GM19438 (cell line): ENCODE results near the gene GBP5.

ENCODE experiments used
- ATAC-seq: cut with Tn5 transposase; IDR thresholded peaks from one replicate; pipeline ENCODE4 v1.9.1; 2021; ENCODE audit warnings: low read depth; ENCODE audit not compliant: unreplicated experiment

GBP5 gene, protein sequence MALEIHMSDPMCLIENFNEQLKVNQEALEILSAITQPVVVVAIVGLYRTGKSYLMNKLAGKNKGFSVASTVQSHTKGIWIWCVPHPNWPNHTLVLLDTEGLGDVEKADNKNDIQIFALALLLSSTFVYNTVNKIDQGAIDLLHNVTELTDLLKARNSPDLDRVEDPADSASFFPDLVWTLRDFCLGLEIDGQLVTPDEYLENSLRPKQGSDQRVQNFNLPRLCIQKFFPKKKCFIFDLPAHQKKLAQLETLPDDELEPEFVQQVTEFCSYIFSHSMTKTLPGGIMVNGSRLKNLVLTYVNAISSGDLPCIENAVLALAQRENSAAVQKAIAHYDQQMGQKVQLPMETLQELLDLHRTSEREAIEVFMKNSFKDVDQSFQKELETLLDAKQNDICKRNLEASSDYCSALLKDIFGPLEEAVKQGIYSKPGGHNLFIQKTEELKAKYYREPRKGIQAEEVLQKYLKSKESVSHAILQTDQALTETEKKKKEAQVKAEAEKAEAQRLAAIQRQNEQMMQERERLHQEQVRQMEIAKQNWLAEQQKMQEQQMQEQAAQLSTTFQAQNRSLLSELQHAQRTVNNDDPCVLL

DNA sequence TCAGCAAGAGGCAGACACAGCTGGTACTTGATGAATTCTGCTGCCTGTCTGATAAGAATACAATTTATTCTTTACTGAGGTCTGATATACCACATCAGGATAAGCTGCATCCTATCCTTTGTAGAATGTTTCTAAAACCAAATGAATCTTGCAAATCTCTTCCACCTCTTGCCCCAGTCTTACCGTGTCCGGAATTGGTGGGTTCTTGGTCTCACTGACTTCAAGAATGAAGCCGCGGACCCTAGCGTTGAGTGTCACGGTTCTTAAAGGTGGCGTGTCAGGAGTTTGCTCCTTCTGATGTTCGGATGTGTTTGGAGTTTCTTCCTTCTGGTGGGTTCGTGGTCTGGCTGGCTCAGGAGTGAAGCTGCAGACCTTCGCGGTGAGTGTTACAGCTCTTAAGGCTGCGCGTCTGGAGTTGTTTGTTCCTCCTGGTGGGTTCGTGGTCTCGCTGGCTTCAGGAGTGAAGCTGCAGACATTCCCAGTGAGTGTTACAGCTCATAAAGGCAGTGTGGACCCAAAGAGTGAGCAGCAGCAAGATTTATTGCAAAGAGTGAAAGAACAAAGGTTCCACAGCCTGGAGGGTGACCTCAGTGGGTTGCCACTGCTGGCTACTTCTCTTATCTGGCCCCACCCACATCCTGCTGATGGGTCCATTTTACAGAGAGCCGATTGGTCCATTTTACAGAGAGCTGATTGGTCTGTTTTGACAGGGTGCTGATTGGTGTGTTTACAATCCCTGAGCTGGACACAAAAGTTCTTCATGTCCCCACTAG, at the start of gene GBP5:
GBP5 (minus strand) TSS at position 592 of the 773 bp plus-strand sequence. CDS start 3,305 bp downstream, outside the sequence.
- peak; percentile 76 for ATAC-seq

DNA sequence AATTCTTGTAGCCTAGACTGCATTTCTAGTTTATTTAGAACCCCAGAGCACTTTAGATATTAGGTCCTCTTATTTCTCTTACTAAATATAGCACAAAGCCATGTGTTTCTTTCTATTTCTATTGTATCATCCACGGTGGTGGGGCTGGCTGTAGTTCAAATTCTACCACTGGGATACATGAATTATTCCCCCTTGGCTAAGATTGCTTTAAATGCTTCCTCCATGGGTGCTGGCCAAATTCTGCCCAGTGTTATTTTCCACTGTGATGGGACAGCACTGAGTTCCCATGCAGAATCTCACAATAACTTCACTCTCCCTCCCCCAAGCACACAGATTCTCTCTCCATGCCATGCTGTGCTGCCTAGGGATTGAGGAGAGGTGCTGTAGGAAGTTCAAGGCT, 49.7 kb upstream of the GBP5 start:
- no peak for ATAC-seq

DNA sequence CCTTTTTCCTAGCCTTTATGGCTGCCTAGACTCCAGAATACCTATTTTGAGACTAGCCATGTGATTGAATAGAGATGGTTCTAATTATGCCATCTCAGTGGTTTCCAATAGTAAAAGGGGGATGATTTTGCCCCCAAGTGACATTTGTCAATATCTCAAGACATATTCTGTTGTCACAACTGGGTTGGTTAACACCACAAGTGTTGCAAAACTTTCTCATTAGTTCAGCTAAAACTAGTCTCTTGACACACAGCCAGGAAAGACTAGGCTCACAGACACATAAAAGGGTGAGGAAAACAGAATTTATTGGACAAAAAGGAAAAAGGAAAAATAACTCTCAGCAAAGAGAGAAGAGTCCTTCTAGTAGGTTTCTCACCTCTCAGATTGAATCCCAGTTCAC, 39.9 kb upstream of the GBP5 start:
- ATAC-seq: no peak

DNA sequence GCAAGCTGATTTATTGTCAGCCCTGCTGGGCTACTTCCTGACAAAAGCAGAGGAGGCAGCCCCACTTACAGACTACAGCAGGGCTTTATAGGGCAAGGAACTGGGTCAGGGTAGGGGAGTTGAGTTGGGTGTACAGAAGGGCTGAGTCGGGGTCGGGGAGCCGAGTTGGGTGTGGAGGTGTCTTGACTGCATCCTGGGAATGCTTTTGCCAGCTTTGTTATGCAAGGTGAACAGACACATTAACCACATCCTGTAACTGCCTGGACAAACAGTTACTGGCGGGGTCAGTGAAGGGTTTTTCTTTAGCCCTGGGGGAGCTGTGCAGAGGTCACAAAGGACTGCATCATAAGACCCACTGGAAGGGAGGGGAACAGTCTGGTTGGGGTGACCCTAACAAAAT, 39.1 kb upstream of the GBP5 start:
- no peak for ATAC-seq

DNA sequence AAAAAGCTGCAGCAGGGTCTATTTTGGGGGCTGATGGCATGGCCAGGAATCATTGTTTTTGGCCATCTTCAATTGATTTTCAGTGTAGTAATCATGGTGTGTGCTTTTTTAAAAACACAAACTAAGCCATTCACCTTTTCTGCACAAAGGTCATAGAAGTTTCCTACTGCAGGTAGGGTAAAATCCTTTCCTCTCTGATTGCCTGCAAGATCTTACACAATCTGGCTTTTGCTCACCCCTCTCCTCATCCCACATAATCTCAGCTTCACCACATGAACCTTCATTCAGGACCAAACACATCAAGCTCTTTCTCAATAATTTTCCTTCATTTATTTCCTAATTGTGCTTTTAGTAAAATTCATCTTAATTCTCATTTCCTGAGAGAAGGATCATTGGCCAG, 38.3 kb upstream of the GBP5 start:
- ATAC-seq: peak; percentile 10

DNA sequence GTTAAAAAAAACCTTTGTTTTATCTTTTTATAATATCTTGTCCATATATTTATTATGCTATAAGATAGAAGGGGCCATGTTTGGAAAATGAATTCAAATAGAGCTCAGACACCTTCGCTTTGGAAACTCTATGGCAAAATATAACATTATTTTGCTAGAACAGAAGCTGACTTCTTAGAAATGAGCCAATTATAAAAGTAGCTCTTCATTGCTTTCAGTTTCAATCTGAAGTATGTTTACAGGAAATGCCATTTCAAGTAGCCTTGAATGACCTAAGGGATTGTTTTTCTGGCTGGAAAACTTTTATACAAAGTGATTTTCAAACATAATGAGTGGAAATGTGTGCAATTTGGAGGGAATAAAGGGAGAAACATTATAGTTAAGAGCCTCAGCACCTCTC, 37.8 kb upstream of the GBP5 start:
- peak; percentile 67 for ATAC-seq

DNA sequence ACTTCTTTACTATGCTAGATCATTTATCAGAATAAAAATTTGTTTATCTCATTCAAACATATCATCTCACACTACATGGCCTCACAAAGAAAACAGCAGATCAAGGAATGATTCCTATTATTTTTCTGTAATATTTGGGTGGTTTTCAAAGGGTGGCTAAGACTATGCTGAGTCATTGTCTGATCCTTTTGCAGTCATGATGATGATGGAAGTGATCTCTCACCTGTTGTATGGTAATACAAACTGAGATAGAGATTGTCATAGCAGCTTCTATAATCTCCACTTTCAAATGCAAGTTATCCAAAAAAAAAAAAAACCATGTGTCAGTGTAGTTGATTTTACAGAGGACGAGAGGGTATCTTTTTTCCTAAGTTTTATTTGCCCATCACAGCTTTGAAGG, 37.2 kb upstream of the GBP5 start:
- no peak for ATAC-seq

DNA sequence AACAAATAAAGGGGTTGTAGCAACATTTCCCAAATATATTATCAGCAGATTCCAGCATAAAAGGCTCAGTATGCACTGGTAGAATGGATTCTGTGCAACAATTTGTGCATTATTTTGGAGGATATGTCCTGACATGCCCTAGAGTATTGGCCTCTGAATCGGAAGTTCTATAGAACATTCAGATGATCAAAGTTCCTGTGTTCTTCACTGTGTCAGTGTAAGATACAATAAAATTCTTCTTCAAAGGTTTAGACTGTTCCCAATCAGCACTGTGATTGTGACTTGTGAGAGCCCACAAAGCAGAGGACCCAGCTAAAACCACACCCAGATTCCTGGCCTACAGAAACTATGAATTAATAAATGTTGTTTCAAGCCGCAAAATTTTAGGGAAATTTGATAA, 33.6 kb upstream of the GBP5 start:
- no peak for ATAC-seq

DNA sequence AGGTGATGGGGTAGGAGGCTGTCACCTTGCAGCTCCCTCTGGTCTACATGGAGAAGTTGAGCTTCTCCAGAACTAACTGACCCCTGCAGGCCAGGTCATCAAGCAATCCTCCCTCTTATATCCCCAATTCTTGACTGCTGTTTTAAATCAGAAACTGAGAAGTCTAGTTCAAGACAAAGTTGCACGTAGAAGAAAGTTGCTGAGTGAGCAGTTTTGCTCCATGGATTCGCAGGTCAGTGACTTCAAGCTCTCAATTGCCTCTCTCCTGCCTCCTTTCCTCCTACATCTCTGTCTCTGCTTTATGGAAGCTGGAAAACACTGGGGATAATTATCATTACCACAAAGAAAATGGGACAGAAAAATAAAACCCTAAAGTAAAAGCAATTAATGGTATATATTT, 32.8 kb upstream of the GBP5 start:
- ATAC-seq: no peak

DNA sequence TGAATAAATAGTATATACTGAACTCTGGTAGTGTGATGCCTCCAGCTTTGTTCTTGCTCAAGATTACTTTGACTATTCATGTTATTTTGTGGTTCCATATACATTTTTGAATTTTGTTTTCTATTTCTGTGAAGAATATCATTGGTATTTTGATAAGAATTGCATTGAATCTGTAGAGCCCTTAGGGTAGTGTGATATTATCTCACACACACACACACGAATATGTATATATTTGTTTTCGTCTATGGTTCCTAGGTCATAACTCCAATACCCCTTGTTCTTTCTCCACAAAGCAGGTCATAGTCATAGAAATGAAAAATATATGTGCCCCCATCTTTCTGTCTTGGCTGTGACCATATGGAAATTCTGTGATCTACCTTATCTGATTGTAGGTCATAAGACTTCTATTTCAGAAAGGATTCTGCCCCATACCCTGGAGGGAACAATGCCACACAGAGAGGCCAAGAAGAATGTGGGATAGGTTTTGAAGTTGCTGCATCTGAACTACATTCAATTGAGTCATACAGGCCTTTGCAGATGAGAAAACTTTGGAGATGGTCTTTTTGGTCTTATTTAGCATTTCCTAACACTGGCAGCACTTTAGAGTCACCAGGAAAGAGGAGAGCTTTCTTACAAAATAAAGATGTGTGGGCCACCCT, 32.0 kb upstream of the GBP5 start:
- ATAC-seq: no peak

DNA sequence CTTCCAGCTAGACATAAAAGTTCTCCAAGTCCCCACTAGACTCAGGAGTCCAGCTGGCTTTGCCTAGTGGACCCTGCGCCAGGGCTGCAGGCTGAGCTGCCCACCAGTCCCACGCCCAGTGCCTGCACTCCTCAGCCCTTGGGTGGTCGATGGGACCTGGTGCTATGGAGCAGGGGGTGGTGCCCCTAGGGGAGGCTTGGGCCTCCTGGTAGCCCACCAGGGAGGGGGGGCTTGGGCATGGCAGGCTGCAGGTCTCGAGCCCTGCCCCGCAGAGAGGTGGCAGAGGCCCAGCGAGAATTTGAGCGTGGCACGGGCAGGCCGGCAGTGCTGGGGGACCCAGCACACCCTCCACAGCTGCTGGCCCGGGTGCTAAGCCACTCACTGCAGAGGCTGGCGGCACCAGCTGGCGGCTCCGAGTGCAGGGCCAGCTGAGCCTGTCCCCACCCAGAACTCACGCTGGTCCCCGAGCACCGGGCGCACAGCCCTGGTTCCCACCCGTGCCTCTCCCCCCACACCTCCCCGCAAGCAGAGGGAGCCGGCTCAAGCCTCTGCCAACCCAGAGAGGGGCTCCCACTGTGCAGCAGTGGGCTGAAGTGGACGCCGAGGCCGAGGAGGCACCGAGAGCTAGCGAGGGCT, 30.2 kb upstream of the GBP5 start:
- no peak for ATAC-seq

DNA sequence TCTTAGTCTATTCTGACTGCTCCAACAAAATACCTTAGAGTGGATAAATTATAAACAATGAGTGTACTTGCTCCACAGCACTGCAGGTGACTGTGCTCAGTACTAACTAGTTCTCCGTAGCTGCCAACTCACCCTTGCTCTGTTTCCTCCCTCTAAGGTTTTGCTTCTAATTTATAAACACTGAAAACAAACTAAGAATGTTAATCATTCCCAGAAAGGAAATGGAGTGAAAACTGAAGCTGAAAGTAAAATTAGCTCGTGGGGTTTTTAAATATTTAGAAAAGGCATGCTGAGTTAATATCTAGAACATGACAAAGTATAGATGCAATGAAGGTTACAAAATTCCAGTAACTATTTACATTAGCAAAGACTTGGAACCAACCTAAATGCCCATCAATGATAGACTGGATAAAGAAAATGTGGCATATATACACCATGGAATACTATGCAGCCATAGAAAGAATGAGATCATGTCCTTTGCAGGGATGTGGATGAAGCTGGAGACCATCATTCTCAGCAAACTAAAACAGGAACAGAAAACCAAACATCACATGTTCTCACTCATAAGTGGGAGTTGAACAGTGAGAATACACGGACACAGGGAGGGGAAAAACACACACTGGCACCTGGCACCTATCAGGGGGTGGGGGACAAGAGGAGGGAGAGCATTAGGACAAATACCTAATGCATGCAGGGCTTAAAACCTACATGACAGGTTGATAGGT, 27.2 kb upstream of the GBP5 start:
- peak; percentile 94 for ATAC-seq

DNA sequence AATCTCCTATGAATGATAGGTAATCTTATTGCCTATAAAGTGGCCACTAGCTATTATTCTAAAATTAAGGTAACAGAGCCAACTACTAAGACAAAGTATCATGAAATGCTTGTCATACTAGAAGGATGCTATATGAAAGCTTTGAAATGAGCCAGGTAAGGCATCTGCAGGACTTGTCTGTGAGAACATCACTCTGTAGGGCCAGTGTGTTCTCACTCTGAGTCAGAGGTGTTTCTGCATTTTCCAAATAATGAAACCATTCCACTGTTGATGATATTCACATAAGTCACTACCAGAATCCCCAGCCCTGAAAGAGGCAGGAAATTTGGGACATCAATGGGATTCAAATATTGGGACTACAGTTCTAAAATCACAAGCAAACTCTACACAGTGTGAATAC, 25.8 kb upstream of the GBP5 start:
- no peak for ATAC-seq

DNA sequence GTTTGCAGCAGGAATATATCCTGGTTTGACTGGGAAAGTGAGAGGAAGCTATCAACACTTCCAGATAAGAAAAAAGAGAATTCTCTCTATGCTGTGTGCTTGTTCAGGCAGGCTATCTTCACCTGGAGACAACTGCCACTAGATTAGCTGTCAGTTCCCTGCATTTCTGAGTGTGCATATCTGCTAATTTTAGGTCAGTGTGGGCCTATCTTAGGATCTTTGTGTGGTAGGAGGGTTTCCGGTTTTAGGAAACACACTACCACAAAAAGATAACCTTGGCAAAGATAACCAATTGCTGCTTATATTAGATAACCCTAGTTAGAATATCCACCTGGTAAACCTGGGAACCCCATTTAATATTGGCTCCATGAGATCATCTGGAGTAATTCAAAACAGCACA, 22.5 kb upstream of the GBP5 start:
- no peak for ATAC-seq

DNA sequence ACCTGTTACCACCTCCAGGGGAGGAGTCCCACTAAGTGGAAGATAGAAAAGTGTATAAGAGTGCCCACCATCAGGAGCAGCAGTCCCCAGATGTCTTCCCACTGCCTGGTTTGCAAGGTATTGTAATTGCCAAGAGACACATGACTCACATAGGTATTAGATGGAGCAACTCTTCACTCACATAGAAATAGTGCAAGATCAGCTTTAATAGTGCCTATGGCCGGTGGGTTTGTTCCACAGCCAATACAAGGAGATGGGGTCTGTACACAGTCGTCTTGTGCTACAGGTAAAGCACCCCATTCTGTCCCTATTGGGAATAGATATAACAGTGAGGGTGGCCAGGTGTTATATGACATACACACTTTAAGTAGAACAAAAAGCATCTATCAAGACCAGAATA, 18.6 kb upstream of the GBP5 start:
- ATAC-seq: no peak

DNA sequence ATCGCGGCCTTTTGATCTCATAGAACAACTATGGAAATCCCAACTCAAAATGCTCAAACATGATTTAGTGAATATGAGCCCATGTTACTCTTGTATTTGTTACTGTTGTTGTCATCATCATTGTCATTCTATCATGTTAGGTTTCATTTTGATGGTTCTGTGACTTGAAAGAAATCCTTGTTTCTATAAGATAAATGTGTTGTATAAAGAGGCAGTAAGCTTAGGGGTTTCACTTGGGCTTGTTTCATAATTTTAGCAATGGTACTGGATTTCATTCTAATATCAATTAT, 15.3 kb upstream of the GBP5 start:
- ATAC-seq: no peak

DNA sequence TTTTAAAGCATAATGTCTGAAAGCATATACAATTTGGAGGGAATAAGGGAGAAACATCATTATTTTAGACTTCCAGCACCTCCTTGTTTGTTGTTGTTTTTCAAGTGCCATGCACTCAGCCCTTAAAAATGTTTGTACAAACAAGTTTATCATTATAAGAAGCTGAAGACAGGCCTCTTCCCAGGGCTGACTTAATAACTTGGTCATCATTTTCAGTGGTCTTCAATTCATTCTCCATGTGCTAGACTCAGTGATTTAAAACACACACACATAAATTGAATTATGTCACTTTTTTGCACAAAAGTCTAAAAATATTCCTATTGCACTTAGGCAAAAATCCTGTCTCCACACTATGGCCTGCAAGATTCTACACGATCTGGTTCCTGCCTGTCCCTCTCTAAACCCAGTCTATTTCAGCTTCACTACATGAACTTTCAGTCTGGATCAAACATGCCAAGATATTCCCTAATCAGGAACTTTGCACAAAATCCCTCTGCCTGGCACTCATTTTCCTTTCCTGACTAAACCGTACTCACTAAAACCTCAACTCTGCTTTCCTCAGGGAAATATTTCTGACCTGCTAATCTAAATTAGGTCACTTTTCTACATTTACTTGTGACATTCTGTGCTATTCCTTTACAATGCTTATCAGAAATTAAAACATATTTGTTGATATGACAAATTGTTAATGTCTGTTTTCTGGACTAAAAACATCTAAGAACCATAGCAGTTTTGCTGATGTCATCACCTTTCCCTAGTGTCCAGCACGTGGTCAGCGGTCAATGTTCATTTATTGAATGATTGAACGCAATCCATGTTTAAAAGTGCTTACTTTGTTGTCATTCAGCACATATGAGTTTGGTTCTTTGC, 14.8 kb upstream of the GBP5 start:
- peak; percentile 33 for ATAC-seq

DNA sequence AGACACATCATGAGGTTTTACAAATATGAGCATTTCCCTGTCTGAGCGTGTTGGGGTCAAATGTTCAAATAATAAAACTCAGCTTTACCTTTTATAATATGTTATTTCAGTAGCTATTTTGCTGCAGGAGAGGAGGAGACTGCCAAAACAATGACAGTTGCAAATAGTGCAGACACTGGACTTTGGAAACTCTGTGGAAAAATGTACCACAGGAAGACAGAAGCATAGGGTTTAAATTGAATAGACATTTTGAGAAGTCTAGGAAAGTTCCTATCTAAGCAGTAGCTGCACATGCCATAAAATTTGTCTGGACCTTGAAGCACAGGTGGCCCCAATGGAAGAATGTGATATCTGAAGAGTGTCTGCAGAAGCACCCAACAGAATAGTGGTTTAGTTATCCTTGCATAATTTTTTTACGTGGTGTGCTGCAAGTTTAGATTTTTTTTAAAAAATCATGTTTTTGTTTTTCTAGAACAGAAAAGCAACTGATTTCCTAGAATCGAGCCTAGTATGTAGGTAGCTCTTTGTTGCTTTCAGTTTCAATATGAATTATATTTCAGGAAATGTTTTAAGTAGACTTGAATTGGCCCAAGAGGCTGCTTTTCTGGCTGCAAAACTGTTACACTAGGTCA, 14.0 kb upstream of the GBP5 start:
- ATAC-seq: peak; percentile 98
